HG02870 (cell line): Measurements from ENCODE around the gene DHX30.

Experiments used
- ATAC-seq: cut with Tn5 transposase; IDR thresholded peaks from one replicate; pipeline ENCODE4 v1.9.1; 2021; ENCODE audit warnings: mild to moderate bottlenecking, moderate library complexity; ENCODE audit not compliant: unreplicated experiment

The DHX30 gene

DNA sequence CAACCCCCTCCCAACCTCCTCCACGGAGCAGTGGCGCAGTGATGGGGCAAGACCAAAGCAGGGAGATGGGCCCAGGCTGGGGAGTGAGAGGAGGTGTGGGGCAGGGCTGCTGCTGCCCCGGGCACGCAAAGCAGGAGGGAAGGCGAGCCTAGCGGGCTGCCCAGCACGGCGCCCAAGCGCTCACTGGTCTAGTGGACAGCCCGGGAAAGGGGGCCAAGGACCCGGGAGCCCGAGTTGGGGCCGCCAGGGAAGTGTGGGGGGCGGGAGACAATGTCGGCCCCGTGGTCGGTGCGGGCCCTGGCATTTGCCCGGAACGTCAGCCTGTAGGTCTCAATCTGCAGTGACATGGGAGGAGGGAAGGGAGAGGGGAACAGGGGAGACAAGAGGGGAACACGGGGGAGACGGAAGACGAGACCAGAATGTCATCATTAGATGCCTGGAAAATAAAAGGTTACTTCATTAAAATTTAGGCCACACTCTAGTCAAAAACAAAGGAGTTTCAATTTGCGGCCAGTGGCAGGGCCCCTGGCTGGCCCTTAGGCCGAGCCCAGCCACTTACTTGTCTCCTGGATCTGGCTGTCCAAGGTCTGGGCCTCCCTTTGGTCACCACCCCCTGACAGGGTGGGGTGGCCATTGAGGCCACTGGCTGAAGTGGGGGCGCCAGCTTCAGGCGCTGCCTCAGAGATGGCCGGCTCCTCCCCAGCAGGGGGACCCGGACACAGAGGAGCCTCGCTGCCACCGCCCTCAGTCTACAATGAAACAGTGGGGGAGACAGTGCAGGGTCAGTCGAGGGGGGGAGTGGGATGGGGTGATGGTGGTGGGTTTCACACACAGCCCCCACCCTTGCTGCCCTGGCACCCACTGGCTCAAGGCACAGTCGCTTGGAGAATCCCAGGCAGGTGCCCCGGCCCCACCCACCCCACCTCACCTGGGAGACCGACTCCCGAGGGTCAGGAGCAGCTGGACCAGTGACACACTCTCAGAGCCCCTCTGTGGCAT, 50.0 kb downstream of the DHX30 start:
- ATAC-seq, result no peak

DNA sequence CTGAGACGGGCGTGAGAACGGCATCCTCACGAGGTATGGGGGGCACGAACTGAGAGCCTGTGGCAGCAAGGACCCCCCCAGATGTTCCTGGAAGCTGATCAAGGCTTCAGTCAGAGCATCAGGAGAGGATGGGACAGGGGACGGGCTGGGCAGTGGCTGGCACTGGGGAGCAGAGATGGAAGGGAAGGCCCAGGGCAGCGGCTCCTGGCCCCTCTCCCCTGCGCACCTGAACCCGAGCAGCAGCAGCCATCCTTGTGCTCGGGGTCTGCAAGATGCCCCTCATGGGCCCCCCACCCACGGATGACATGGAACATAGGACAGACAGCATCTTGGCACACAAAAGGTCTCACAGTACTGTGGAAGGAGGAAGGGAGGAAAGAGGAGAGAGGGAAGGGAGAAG, 51.3 kb downstream of the DHX30 start:
- ATAC-seq, result no peak

DNA sequence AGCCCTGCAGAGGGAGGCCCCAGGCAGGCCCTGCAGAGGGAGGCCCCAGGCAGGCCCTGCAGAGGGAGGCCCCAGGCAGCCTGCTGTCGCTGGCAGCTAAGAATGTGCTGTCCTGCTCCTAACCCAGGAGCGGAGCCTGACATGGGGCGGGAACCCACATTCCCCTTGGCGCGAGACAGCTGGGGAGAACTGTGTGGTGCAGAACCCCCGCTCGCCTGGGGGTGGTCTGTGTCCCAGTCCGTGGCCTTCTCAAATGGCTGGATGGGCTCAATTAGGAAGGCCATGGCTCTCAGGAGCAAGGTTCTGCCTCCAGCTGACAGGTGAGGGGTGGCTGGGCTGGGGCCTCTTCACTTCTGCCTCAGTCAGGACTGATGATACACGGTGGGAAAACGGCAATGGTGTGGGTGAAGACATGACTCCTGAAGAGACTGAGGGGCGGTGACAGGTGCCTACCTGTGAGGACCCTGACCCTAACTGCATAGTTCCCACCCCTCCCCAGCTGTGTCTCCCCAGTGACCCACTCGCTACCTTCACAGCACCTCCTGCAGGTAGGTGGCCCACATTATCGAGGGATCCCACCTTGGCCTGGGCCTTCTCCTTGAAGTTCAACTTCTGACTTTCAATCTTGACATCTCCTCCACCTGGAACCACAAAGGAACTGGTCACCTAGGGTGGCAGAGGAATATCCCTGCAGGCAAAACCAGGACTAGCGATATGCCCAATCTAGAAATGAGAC, 52.0 kb downstream of the DHX30 start:
- ATAC-seq, result no peak

DNA sequence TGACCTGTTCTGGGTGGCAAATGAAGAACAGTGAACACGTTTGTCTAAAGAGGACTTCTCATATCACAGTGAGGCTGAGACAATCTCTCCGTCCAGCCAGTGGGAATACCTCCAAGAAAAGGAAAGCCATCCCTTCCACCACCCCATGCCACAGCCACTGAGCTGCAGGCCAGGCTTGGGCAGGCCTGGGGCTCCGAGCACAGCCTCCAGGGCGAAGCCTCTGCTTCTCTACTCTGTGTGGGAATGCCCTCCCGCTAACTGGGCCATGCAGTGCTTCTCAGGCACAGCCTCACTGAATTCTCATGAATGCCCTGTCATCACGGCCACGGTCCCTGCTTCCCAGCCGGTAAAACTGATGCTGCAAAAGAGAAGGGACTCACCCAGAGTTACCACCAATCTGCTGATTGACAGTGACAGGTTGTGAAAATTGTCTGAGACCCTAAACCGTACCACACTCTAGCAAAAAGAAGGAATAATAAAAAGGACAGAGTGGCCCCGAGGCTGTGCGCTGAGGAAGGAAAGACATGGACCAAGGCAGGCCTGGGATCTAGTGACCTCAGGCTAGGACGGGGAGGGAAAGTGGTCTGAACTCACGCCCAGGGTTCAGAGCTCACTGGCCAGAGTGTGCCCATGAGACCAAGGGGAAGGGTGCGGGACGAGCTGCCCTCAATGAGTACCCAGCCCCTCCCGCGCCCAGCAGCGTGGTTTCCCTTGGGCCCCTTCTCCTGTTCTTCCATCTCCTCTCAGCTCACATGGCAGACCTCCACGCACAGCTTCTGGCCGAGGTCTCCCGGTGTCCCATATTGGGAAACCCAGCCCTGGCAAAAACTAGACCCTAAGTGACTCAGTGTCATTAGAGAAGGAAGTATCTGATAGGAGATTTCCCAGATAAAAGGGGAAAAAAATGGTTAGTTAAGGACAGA, 52.8 kb downstream of the DHX30 start:
- no peak for ATAC-seq

DNA sequence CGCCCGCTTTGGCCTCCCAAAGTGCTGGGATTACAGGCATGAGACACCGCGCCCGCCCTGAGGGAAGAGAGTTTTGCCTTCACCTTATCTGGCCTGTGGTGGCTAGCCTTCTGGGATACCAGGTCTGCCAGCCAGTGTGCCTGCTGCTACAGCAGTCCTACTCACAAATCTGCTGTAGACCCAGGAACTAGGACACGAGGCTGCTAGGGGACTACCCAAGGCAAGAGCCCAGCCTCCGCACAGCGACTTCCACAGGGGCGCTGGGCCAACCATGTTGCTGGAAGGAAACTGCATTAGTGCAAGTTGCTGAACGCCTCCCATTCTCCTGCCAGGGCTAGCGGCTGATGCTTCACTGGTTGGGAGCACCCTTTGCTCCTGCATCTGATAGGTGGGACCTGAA, 53.7 kb downstream of the DHX30 start:
- ATAC-seq, result no peak

DNA sequence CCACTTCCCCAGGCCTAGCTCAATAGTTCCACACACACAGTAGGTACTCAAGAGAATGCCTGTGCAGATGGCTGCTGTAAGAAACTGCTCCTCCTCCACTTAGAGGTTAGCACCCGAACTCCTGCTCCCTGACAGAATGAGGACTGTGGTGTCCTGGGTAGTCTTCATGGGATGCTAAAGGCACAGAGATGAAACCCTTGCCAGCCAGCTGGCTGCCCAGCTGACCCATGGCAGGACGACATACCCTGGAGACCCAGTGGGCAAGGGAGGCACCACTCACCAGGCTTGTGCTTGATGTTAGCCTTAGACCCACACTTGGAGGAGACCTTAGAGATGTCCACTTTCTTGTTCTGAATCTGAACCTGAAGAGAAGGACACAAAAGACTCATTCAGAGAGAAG, 54.2 kb downstream of the DHX30 start:
- no peak for ATAC-seq

DNA sequence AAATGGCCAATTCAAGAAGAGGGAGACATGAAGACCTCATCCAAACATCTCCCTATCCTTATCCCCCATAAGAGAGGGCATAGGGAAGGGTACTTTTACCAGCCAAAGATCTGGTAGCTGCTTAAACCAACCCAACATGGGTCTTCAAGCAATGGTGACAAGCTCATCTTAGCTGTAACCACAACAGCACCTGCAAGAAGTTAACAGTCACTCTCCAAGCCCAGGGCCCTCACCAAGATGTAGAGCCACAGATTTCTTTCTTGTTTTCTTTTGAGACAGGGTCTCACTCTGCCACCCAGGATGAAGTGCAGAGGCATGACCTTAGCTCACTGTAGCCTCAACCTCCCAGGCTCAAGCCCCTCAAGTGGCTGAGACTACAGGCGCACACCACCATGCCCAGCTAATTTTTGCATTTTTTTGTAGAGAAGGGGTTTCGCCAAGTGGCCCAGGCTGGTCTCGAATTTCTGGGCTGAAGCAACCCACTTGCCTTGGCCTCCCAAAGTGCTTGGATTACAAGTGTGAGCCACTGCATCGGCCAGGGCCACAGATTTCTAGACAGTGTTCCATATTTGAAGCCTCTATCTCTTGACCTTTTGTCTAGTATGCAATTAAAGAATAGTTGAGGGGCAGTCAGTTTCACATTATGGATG, 57.1 kb downstream of the DHX30 start:
- ATAC-seq, result no peak

DNA sequence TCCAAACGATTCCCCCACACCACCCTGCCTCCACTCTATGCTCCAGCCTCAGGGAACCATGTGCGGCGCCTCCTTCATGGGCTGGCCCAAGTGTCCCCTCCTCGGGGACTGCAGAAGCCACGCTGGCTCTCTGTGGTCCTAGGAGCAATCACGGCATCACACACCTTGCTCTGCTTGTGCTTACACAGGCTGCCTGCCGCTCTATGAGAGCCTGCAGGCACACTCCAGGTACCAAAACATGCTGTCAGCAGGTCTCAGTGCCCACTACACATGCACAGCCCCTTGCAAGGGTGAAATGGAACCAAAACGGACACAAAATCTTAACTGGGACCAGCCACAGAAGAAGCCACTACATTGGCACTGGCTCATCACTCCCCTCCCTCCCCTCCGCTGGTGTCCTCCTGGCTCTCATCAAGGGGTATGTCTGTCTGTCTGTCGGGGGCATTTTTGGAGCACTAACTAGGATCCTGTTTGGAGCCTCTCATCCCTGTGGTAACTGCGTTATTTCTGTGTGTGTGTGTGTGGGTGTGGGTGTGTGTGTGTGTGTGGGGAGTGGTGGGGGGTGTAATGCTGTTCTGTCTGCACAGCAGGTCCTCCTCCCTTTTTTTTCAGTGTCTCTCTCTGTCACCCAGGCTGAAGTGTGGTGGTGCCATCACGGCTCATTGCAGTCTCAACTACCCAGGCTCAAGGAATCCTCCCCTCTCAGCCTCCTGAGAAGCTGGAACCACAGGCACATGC, 60.6 kb downstream of the DHX30 start:
- no peak for ATAC-seq

DNA sequence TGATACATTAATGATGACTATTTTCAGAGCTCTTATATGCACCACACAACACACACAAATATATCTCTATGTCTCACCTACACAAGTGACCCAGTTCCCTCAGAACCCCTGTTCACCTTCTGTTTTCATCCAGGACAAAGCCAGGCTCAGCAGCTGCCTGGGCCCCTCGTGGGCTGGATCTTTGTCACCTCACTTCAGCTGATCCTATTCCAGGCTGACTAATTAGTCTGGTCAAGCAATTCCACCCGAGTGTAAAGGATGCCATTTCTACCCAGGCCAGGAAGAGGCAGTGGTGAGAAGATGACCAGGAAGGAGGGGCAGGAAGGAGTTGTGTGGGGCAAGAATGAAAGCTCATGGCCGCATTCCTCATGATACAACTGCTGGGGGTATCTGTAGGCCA, 62.3 kb downstream of the DHX30 start:
- no peak for ATAC-seq

DNA sequence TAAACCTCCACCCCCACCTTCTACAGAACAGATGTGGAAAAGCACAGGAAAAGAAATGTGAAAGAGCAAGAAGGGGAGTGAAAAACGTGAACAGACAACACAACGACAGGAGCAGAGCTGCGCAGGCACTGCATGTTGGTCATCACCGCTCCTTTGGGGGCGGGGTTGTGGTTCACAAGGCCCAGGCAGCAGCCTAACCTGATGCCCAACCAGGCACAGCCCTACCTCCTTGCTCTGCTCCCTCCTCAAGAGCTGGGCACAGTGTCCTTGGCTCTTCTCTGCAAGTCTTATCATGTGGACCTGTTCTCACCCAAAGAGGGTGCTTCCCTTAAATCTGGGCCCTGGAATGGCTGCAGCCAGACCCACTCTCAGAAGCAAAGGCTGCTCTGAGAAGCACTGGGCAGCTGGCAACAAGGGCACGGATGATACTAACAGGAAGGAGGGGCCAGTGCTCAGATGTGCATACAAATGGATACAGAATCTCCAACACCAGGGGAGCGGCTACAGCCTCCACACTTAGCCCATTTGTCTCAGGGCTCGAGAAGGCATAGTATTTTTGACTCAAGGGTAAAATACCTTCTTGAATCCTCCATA, 64.6 kb downstream of the DHX30 start:
- no peak for ATAC-seq

DNA sequence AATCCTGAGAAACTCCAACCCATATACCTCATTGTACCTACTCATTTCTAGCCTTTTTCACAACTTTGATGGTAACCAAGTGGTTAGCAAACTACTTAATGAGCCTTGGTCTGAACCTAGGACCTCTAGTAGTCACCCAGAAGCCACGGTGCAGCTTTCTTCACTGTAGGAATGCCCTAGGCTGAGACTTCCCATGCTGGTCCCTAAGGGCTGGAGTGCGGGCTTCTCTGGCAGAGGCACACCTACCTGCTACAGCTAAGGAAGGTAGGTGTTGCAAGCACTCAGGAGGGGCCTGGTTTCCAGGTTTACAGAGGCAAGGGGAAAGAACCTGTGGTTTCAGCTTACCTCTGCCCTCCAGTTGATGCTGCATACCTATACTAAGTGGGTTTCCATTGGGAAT, 65.4 kb downstream of the DHX30 start:
- ATAC-seq, result no peak

DNA sequence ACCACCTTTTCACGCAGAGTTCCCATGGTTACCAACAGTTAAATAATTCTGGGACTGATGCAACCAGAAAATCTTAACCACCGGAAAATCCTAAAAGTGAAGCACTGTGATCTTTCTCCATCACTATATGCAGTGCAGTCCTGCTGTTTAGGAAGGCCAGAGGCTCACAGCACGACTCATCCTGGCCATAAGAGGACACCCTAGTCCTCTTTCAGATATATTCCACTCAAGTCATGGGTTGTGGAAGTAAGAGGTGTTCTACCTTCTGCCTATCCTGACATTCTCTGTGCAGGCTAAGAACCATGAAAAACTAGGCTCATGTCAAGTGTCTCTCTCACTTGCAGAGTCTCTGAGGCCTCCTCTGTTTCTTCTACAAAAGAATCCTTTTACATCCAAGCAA, 67.2 kb downstream of the DHX30 start:
- no peak for ATAC-seq

DNA sequence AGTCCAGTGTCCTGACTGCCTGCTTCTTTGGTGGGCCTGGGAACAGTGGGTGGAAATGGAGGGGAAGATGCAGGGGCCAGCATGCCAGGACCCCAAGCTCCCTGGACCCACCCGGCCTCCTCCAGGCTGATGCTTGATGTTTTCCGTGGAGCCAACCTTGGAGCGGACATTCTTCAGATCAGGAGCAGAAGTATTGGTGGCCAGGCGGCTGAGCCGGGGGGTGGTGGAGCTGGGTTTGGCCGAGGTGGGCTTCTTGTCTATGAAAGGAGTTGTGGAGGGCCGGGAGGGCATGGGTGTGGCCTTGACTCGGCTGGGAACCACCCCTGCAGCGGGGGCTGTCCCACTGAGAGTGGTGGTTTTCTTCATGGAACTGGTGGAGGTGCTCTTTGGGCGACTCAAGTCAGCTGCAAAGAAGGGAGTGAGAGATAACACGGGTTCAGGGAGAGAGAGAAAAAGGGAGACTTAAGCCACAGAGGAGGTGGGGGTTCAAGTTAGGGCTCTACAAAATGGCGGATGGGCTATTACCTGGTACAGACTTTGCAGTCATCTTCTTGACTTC, 67.8 kb downstream of the DHX30 start:
- no peak for ATAC-seq

DNA sequence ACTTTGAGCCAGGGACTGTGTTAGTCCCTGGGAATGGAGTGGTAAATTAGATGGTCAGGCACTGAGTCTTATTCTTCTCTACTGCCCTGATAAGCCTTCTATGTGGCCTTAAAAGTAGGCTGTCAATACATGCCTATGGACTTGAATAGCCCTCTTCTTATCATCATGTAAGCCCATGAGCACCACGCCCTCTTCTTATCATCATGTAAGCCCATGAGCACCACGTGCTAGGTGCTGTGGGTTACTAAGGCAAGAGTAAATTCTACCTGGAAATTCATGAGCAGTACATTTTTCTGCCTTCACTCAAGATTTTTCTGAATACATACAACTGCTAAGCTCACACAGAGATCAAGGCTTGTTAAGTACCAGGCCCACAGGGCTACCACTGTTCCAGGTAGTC, 68.5 kb downstream of the DHX30 start:
- no peak for ATAC-seq

DNA sequence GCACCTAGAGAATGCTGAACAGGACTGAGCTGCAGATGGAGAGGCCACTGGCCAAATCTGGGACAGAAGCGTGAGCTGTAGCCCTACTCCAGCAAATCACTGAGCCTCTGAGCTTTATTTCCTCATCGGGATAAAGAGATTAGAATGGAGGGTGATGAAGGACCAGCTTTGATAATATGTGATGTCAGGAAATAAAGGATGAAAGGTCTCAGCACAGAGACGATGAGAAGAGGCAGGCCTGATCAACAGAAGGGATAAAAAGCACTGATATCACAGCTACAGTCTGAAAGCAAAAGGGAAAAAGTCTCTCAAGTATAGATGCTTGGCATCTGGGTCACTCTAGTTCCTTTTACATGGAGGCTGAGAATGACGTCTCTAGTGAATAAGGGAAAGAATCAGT, 70.0 kb downstream of the DHX30 start:
- ATAC-seq, result no peak

DNA sequence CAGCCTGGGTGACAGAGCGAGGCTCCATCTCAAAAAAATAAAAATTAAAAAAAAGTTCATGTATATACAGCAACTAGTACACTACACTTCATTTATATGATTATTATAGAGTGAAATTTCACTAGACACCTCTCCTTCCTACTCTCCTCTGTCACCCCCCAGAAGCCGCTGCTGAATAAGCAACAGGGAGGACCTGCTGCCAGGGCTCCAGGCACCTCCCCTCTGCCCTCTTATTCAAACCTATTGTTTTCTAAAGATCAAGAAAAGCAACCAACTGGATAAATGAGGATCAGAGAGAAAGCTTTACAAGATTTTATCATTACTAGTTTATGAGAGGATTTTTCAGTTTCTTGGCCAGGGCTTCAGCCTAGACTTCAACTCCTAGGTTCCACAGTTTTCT, 71.5 kb downstream of the DHX30 start:
- ATAC-seq, result no peak

DNA sequence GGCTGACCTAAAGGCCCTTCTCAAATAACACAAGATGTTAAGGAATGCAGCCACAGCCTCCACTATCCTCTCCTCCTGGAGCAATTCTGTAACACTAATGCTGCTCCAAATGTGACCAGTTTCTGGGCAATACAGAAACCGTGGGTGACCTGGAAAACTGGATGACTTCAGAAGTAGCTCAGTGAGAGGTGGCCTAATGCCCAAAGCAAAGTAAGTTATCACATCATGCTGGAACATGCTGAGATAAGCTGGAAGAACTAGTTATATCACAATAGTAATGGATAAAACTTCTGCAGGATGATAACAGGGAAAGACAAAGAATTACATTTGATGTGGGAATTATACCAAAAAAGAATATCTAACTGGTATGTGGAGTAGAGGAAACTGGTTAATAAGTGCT, 72.0 kb downstream of the DHX30 start:
- no peak for ATAC-seq

DNA sequence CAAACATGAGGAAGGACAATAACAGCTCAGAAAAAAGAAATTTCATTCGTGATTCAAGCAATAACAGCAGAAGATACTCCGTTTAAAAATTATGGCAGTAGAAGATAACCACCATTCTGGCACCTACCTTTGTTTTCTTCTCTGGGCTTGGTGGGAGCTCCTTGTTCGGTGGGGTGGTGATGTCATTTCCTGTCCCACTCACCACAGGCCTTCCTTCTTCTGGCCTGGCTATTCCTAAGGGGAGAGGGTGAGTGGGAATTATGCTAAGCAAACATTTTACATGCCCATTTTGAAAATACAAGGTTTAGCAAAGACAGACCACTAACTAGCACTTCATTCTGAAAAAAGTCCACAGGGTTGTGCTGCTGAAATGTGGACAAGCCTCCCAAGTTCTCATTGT, 74.4 kb downstream of the DHX30 start:
- no peak for ATAC-seq

DNA sequence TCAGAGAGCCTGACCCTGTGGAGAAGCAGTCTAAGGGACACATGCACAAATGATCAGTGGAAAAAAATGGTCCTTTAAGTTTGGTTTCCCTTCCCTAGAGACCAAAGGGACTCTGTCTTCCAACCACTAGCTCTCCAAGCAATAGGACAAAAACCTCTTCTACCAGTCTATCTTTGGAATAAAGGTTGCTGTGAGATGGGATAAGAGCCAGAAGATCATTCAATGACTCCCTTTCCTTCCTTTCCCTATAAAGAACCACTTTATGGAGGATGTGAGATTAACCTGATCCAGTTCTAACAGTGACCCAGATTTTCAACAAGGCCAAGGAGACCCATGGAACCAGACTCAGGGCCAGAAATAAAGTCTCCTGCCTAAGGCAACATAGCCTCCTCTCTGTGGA, 74.8 kb downstream of the DHX30 start:
- ATAC-seq, result no peak
